ENCODE results near the gene RNASE4. TPM values are rescaled to one million over a fixed set of nuclear protein-coding genes. Genes with fewer than 3 reads are reported as not detected.

Gene RNASE4
- total and polyA plus RNA-seq, 10 of the 15 experiments (the other 5 are each of a cell fraction or from before 2014, with no cell fraction given) = 0.87 to 2.6 (median 1.3) TPM

GRCh38 chr14:20641591-20641990 lies 42.8 kb upstream of the RNASE4 start, which contains the start of gene OR6S1 (continued):
- TF ChIP-seq, protein P1, sequence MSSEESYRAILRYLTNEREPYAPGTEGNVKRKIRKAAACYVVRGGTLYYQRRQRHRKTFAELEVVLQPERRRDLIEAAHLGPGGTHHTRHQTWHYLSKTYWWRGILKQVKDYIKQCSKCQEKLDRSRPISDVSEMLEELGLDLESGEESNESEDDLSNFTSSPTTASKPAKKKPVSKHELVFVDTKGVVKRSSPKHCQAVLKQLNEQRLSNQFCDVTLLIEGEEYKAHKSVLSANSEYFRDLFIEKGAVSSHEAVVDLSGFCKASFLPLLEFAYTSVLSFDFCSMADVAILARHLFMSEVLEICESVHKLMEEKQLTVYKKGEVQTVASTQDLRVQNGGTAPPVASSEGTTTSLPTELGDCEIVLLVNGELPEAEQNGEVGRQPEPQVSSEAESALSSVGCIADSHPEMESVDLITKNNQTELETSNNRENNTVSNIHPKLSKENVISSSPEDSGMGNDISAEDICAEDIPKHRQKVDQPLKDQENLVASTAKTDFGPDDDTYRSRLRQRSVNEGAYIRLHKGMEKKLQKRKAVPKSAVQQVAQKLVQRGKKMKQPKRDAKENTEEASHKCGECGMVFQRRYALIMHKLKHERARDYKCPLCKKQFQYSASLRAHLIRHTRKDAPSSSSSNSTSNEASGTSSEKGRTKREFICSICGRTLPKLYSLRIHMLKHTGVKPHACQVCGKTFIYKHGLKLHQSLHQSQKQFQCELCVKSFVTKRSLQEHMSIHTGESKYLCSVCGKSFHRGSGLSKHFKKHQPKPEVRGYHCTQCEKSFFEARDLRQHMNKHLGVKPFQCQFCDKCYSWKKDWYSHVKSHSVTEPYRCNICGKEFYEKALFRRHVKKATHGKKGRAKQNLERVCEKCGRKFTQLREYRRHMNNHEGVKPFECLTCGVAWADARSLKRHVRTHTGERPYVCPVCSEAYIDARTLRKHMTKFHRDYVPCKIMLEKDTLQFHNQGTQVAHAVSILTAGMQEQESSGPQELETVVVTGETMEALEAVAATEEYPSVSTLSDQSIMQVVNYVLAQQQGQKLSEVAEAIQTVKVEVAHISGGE (CRISPR knock-in tag; IDR thresholded peaks at IDR 0.05) = no peak
- TF ChIP-seq, protein P2, sequence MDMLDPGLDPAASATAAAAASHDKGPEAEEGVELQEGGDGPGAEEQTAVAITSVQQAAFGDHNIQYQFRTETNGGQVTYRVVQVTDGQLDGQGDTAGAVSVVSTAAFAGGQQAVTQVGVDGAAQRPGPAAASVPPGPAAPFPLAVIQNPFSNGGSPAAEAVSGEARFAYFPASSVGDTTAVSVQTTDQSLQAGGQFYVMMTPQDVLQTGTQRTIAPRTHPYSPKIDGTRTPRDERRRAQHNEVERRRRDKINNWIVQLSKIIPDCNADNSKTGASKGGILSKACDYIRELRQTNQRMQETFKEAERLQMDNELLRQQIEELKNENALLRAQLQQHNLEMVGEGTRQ (IDR thresholded peaks at IDR 0.05; ENCODE audit: borderline replicate concordance, low read depth, low read length) = no peak
- TF ChIP-seq, protein P3, sequence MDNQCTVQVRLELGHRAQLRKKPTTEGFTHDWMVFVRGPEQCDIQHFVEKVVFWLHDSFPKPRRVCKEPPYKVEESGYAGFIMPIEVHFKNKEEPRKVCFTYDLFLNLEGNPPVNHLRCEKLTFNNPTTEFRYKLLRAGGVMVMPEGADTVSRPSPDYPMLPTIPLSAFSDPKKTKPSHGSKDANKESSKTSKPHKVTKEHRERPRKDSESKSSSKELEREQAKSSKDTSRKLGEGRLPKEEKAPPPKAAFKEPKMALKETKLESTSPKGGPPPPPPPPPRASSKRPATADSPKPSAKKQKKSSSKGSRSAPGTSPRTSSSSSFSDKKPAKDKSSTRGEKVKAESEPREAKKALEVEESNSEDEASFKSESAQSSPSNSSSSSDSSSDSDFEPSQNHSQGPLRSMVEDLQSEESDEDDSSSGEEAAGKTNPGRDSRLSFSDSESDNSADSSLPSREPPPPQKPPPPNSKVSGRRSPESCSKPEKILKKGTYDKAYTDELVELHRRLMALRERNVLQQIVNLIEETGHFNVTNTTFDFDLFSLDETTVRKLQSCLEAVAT (IDR thresholded peaks at IDR 0.05) = no peak
- TF ChIP-seq YY1 (IDR thresholded peaks at IDR 0.05; ENCODE audit: low read depth, low read length) = no peak
- TF ChIP-seq E4F1 (IDR thresholded peaks at IDR 0.05; ENCODE audit: borderline replicate concordance, partially characterized antibody) = no peak
- TF ChIP-seq SMAD5 (IDR thresholded peaks at IDR 0.05; ENCODE audit: low read depth) = no peak

All from GM12878 (cell line).